ENCODE results near the gene CD1D. TPM values are rescaled to one million over a fixed set of nuclear protein-coding genes. Genes with fewer than 3 reads are reported as not detected.
"Not testable (repeated sequence)": the region's sequence is repeated elsewhere in the genome, so short reads cannot be mapped to it uniquely, and the experiment has no call there.

Gene CD1D
- total RNA-seq, 1 experiment from 2014 or later = 0.19 TPM

DNA sequence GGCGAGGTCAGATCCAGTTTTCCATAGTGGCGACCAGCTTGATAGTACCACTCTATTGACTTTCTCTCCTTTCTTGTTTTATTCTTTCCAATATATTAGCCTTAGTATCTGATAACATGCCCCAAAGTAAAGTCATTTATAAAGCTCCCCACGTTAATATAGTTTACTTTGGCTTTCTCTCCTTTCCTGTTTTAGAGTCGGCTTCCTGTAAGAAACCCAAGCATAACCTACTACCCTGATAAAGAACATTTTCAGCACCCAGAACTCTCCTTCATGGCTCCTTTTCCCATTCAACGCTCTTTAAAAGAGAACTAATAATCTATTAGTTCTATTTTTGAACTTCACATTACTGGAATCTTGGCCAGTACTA is 23.7 kb downstream of the CD1D start:
- H3K9me3 Mint-ChIP-seq (ENCODE audit: unreplicated experiment) = peaks cover 7% of the 10 kb centered on the region

DNA sequence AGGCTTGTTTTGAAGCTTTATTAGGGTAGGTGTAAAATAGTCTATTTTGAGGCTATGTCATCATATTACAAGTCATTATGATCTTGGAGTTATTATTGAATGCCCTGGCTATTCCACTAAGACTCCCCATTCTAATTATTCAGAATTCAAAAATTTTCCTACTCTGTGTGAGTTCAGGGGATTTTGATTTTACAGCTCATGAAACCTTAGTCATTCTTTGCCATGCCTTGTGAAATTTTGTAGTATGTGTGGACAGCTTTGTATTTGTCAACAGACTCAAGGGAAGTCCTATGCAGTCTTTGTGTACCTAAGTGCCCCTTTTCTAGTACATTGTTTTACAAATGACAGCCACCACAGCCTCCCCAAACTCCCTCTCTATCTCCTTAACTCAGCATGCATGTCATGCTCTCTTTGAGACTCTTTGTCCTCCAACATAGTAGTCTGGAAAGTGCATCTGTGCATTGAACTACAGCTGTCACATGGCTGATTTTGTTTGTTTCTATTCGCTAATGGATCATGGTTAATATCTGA is 28.0 kb downstream of the CD1D start:
- peaks cover 87% of the 10 kb centered on the region for H3K27me3 Mint-ChIP-seq (ENCODE audit: insufficient read depth, unreplicated experiment)
- H3K4me1 Mint-ChIP-seq (ENCODE audit: insufficient read depth, unreplicated experiment) = no peaks in the 10 kb centered on the region
- no peak overlapping the region for H3K27ac Mint-ChIP-seq (ENCODE audit: low read depth, unreplicated experiment)
- TF ChIP-seq, protein P1, sequence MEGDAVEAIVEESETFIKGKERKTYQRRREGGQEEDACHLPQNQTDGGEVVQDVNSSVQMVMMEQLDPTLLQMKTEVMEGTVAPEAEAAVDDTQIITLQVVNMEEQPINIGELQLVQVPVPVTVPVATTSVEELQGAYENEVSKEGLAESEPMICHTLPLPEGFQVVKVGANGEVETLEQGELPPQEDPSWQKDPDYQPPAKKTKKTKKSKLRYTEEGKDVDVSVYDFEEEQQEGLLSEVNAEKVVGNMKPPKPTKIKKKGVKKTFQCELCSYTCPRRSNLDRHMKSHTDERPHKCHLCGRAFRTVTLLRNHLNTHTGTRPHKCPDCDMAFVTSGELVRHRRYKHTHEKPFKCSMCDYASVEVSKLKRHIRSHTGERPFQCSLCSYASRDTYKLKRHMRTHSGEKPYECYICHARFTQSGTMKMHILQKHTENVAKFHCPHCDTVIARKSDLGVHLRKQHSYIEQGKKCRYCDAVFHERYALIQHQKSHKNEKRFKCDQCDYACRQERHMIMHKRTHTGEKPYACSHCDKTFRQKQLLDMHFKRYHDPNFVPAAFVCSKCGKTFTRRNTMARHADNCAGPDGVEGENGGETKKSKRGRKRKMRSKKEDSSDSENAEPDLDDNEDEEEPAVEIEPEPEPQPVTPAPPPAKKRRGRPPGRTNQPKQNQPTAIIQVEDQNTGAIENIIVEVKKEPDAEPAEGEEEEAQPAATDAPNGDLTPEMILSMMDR (IDR thresholded peaks at IDR 0.05; ENCODE audit: unreplicated experiment) = no peak
- ChIA-PET POLR2A (no interaction called here), CTCF (interaction anchor here (0.7 to 1.1 kb wide), 4 partner anchors 312 to 864 kb away, joined by 3 to 4 read pairs (median 4); no protein-coding TSS in a partner anchor)
- BruUV-seq (replicated peaks) = no TSS peak
- H3K4me3 Mint-ChIP-seq (ENCODE audit: unreplicated experiment) = no peak overlapping the region
- intact Hi-C loops (cut with micrococcal nuclease) = no loop called here
- H3K9me3 Mint-ChIP-seq (ENCODE audit: unreplicated experiment) = peaks cover 7% of the 10 kb centered on the region
- DNase-seq (ENCODE audit: unreplicated experiment) = no peak
- no peaks in the 10 kb centered on the region for H3K36me3 Mint-ChIP-seq (ENCODE audit: insufficient read depth, unreplicated experiment)

More for the DNA sequence above, 23.7 kb downstream of the CD1D start:
- TF ChIP-seq, protein P1 (IDR thresholded peaks at IDR 0.05; ENCODE audit: unreplicated experiment) = no peak
- POLR2A ChIA-PET = interaction anchor here (0.6 to 1.2 kb wide), 5 partner anchors 10 to 868 kb away, joined by 3 to 4 read pairs (median 3); partner anchors contain the start of gene IFI16
- DNase-seq (ENCODE audit: unreplicated experiment) = no peak
- Mint-ChIP-seq H3K27me3 (ENCODE audit: insufficient read depth, unreplicated experiment) (peaks cover 85% of the 10 kb centered on the region), H3K36me3 (ENCODE audit: insufficient read depth, unreplicated experiment) (no peaks in the 10 kb centered on the region), H3K4me1 (ENCODE audit: insufficient read depth, unreplicated experiment) (no peaks in the 10 kb centered on the region), H3K27ac (ENCODE audit: low read depth, unreplicated experiment) (no peak overlapping the region), H3K4me3 (ENCODE audit: unreplicated experiment) (no peak overlapping the region)
- CTCF ChIA-PET = interaction anchor here (0.6 to 4.0 kb wide), 64 partner anchors 9 to 882 kb away, joined by 3 to 69 read pairs (median 5); partner anchors contain the start of genes AIM2 and CD1D
- intact Hi-C loops (cut with micrococcal nuclease) = loop anchor here (1.0 to 5.0 kb wide), 4 partner anchors 125 to 323 kb away; no protein-coding TSS in a partner anchor
- no TSS peak for BruUV-seq (replicated peaks)

DNA sequence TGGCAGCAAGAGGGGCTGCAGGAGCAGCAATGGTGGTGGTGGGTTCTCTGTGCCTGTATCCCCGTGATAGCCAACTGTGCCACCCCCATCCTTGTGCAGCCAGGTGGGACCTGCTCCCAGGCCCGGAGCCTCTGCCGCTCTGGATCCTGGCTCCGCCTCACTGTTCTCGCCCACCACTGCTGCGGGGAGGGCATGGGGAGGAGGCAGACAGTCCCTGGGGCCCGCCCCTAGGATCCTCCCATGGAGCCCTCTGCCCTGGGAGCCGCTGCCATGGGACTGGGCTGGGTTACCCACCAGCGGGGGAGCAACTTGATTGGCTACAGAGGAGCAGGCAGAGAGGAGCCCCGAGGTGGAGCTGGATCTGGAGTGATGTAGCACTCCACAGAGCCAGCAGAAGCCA is 31.6 kb downstream of the CD1D start:
- TF ChIP-seq, protein P1 (IDR thresholded peaks at IDR 0.05; ENCODE audit: unreplicated experiment) = no peak

DNA sequence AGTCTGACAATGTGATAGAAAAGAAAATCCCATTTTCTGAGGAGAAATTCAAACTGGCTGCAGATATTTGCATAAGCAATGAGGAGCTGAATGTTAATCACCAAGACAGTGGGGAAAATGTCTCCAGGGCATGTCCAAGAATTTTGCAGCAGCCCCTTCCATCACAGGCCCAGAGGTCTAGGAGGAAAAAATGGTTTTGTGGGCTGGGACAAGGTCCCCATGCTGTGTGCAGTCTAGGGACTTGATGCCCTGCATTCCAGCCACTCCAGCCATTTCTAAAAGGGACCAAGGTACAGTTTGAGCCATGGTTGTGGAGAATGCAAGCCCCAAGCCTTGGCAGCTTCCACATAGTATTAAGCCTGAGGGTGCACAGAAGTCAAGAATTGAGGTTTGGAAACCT is 42.8 kb downstream of the CD1D start:
- H3K36me3 Mint-ChIP-seq (ENCODE audit: insufficient read depth, unreplicated experiment); CTCF ChIA-PET; DNase-seq (ENCODE audit: unreplicated experiment); POLR2A ChIA-PET; H3K4me3 Mint-ChIP-seq (ENCODE audit: unreplicated experiment); H3K4me1 Mint-ChIP-seq (ENCODE audit: insufficient read depth, unreplicated experiment); intact Hi-C loops (cut with micrococcal nuclease); BruUV-seq (replicated peaks); H3K27ac Mint-ChIP-seq (ENCODE audit: low read depth, unreplicated experiment): not testable (repeated sequence)
- Mint-ChIP-seq H3K9me3 (ENCODE audit: unreplicated experiment) (peaks cover 39% of the 10 kb centered on the region), H3K27me3 (ENCODE audit: insufficient read depth, unreplicated experiment) (peaks cover 42% of the 10 kb centered on the region)

More for the DNA sequence above, 31.6 kb downstream of the CD1D start:
- Mint-ChIP-seq H3K4me3 (ENCODE audit: unreplicated experiment) (no peak overlapping the region), H3K4me1 (ENCODE audit: insufficient read depth, unreplicated experiment) (no peaks in the 10 kb centered on the region), H3K27ac (ENCODE audit: low read depth, unreplicated experiment) (no peak overlapping the region), H3K27me3 (ENCODE audit: insufficient read depth, unreplicated experiment) (peaks cover 50% of the 10 kb centered on the region), H3K36me3 (ENCODE audit: insufficient read depth, unreplicated experiment) (no peaks in the 10 kb centered on the region), H3K9me3 (ENCODE audit: unreplicated experiment) (no peaks in the 10 kb centered on the region)
- ChIA-PET CTCF (interaction anchor here (0.6 to 2.4 kb wide), 3 partner anchors 8 to 786 kb away, joined by 3 to 36 read pairs (median 3); no protein-coding TSS in a partner anchor), POLR2A (no interaction called here)
- no TSS peak for BruUV-seq (replicated peaks)
- DNase-seq (ENCODE audit: unreplicated experiment) = no peak
- intact Hi-C loops (cut with micrococcal nuclease) = no loop called here
